Gastroesophageal sphincter (tissue), 4 donors: ENCODE measurements around the gene NFKBIE. TPM values are rescaled to one million over a fixed set of nuclear protein-coding genes. Genes with fewer than 3 reads are reported as not detected.

Experiments
- ATAC-seq: fragments of 150-250 bp; one replicate; pipeline ENCODE4 v1.9.1; 2016; ENCODE audit warnings: mild to moderate bottlenecking, moderate library complexity
- H3K27ac ChIP-seq, 4 donors: fragments of 200-600 bp; sonication (generic) in 3 of 4; 1 replicate in 3 of 4; 2 replicates in 1 of 4; pipeline ENCODE4 v1.5.1; 2016 to 2019
- H3K27me3 ChIP-seq: fragments of 200-600 bp; sonication (generic); one replicate; pipeline ENCODE4 v1.5.1; 2019
- H3K36me3 ChIP-seq, 2 donors: fragments of 200-600 bp; sonication (generic); one replicate each; pipeline ENCODE4 v1.5.1; 2019; ENCODE audit warnings: control low read depth in 1 of 2
- H3K4me1 ChIP-seq, 3 donors: fragments of 200-600 bp; sonication (generic); 1 replicate in 2 of 3; 2 replicates in 1 of 3; pipeline ENCODE4 v1.5.1; 2016 to 2019; ENCODE audit warnings: control low read depth in 2 of 3
- H3K4me3 ChIP-seq, 2 donors: fragments of 200-600 bp; sonication (generic); one replicate each; pipeline ENCODE4 v1.5.1; 2019; ENCODE audit warnings: mild to moderate bottlenecking in 1 of 2, moderate library complexity in 1 of 2
- H3K9me3 ChIP-seq, 3 donors: fragments of 200-600 bp; sonication (generic); one replicate each; pipeline ENCODE4 v1.5.1; 2017 to 2019; ENCODE audit warnings: control low read depth in 2 of 3
- CTCF ChIP-seq, 4 experiments: fragments of 200-600 bp in 2 of 4; fragments of 450-650 bp in 2 of 4; sonication (generic) in 1 of 4; IDR thresholded peaks; one replicate each; pipeline ENCODE4 v1.5.1; 2017 to 2019; ENCODE audit warnings: antibody characterized with exemption in 4 of 4, mild to moderate bottlenecking in 2 of 4, moderate library complexity in 2 of 4
- EP300 ChIP-seq: sonication (generic); formaldehyde crosslinking; IDR thresholded peaks from one replicate; pipeline ENCODE4 v1.6.1; 2017; ENCODE audit warnings: antibody characterized with exemption, mild to moderate bottlenecking
- POLR2A ChIP-seq, 2 donors: fragments of 450-650 bp; IDR thresholded peaks; one replicate each; pipeline ENCODE4 v1.6.1; 2017; ENCODE audit warnings: antibody characterized with exemption in 2 of 2, mild to moderate bottlenecking in 2 of 2, moderate library complexity in 1 of 2
- POLR2AphosphoS5 ChIP-seq: sonication (generic); formaldehyde crosslinking; IDR thresholded peaks from one replicate; pipeline ENCODE4 v1.6.1; 2017; ENCODE audit warnings: antibody characterized with exemption
- WGBS, 2 donors: methylation state at CpG; one replicate each; pipeline ENCODE4 v1.1.5; 2018; ENCODE audit warnings: low coverage in 1 of 2; 5-methylcytosine and 5-hydroxymethylcytosine counted together
- total RNA-seq, 4 donors: library from RNA; depleted of rRNA; stranded (reverse); fragments of >200 nt; gene quantifications; one replicate each; pipeline ENCODE4 v1.1.0, GENCODE V29; 2016

NFKBIE gene
- total RNA-seq, 4 donors from 2014 or later, result 4.2 to 13.4 (median 5.7) TPM

- TF ChIP-seq CTCF (IDR thresholded peaks at IDR 0.05), result no peak
- no peak for TF ChIP-seq POLR2A (IDR thresholded peaks at IDR 0.05)
- TF ChIP-seq EP300, result no peak
- no peak for TF ChIP-seq POLR2AphosphoS5
- peak; percentile 7 for ATAC-seq
- no peaks in the 10 kb centered on the region for H3K9me3 ChIP-seq
- H3K36me3 ChIP-seq, result no peaks in the 10 kb centered on the region
- peaks cover 0 to 21% (median 2%) of the 10 kb centered on the region in 3 donors for H3K4me1 ChIP-seq
- H3K27me3 ChIP-seq, result peaks cover 79% of the 10 kb centered on the region
- 10 to 22% methylated on average over 2 to 6 of the region's 90 CpGs for WGBS, 2 donors
- peak overlapping the region in 1 of 2 donors; percentile 52 for H3K4me3 ChIP-seq
- H3K27ac ChIP-seq, result no peak overlapping the region
Measured at GRCh38 chr6:44270526-44271405, 5.4 kb upstream of the NFKBIE start.

GRCh38 chr6:44269921-44270525, 4.7 kb upstream of the NFKBIE start, which contains the start of gene TMEM151B:
TSS of gene TMEM151B (plus strand) at chr6:44270450. CDS start at chr6:44270743, 293 bp downstream.
- TF ChIP-seq EP300, result no peak
- TF ChIP-seq POLR2AphosphoS5, result no peak
- TF ChIP-seq CTCF (IDR thresholded peaks at IDR 0.05), result no peak
- no peak for TF ChIP-seq POLR2A (IDR thresholded peaks at IDR 0.05)
- WGBS, 2 donors, result 20% methylated on average over 1 of the region's 29 CpGs; no CpG with 5 or more reads in 1 of the 2 donors

GRCh38 chr6:44269178-44269920, 4.0 kb upstream of the NFKBIE start:
- H3K4me1 ChIP-seq, result peaks cover 1 to 23% (median 6%) of the 10 kb centered on the region in 3 donors
- no peak for ATAC-seq
- no peak overlapping the region for H3K4me3 ChIP-seq
- no peak overlapping the region for H3K27ac ChIP-seq
- H3K9me3 ChIP-seq, result no peaks in the 10 kb centered on the region
- peaks cover 65% of the 10 kb centered on the region for H3K27me3 ChIP-seq
- no CpG with 5 or more reads among the region's 1 CpG for WGBS, 2 donors
- TF ChIP-seq EP300, result no peak
- TF ChIP-seq POLR2AphosphoS5, result no peak
- no peak for TF ChIP-seq CTCF (IDR thresholded peaks at IDR 0.05)
- TF ChIP-seq POLR2A (IDR thresholded peaks at IDR 0.05), result no peak
- H3K36me3 ChIP-seq, result no peaks in the 10 kb centered on the region

More at GRCh38 chr6:44269921-44270525, 4.7 kb upstream of the NFKBIE start, which contains the start of gene TMEM151B:
- H3K27ac ChIP-seq, result no peak within 1 kb of the TSS
- H3K9me3 ChIP-seq, result no peaks in the 10 kb centered on the region
- no peak for ATAC-seq
- H3K4me3 ChIP-seq, result peak within 1 kb of the TSS in 1 of 2 donors; percentile 52
- peaks cover 72% of the 10 kb centered on the region for H3K27me3 ChIP-seq
- no peaks in the 10 kb centered on the region for H3K36me3 ChIP-seq
- H3K4me1 ChIP-seq, result peaks cover 0 to 16% (median 0%) of the 10 kb centered on the region in 3 donors

- no peak for ATAC-seq
- H3K9me3 ChIP-seq, result no peaks in the 10 kb centered on the region
- H3K27me3 ChIP-seq, result peaks cover 53% of the 10 kb centered on the region
- no peak overlapping the region for H3K27ac ChIP-seq
- TF ChIP-seq POLR2AphosphoS5 (no peak), POLR2A (IDR thresholded peaks at IDR 0.05) (no peak), EP300 (no peak), CTCF (IDR thresholded peaks at IDR 0.05) (peak in 3 of 4 experiments; percentile 70 to 89 (median 80))
- 0 to 27% methylated on average over 1 to 4 of the region's 5 CpGs for WGBS, 2 donors
- H3K4me3 ChIP-seq, result no peak overlapping the region
- H3K36me3 ChIP-seq, result no peaks in the 10 kb centered on the region
- H3K4me1 ChIP-seq, result peaks cover 4 to 35% (median 18%) of the 10 kb centered on the region in 3 donors
Measured at GRCh38 chr6:44268095-44268628, 2.8 kb upstream of the NFKBIE start.
